GM23338 (cell line): ENCODE results near the gene COA7. TPM values are rescaled to one million over a fixed set of nuclear protein-coding genes. Genes with fewer than 3 reads are reported as not detected.

Source experiments
- ATAC-seq: fragments of 200-7000 bp; cut with Tn5 transposase; 3 replicates; pipeline ENCODE4 v1.9.1; 2020
- DNase-seq: peaks from one replicate; pipeline ENCODE4 v3.0.0-alpha.2; 2015; ENCODE audit warnings: low spot score
- H2AFZ ChIP-seq: fragments of 200-600 bp; sonication (generic); 2 replicates; pipeline ENCODE4 v1.8.0; 2016; ENCODE audit warnings: antibody characterized with exemption, mild to moderate bottlenecking, moderate library complexity
- H3F3A ChIP-seq: fragments of 200-600 bp; sonication (generic); replicated peaks from 2 replicates; pipeline ENCODE4 v1.8.0; 2017; ENCODE audit warnings: antibody characterized with exemption, mixed run types, low read depth
- H3K27ac ChIP-seq: fragments of 200-600 bp; sonication (generic); 2 replicates; pipeline ENCODE4 v1.6.1; 2016; ENCODE audit warnings: low read depth
- H3K27me3 ChIP-seq: fragments of 200-600 bp; sonication (generic); 2 replicates; pipeline ENCODE4 v1.8.0; 2016; ENCODE audit warnings: mild to moderate bottlenecking, mixed run types, moderate library complexity; ENCODE audit not compliant: insufficient read depth
- H3K36me3 ChIP-seq: fragments of 200-600 bp; sonication (generic); 2 replicates; pipeline ENCODE4 v1.8.0; 2016; ENCODE audit warnings: mild to moderate bottlenecking; ENCODE audit not compliant: insufficient read depth
- H3K4me1 ChIP-seq: fragments of 200-600 bp; sonication (generic); 2 replicates; pipeline ENCODE4 v1.8.0; 2016; ENCODE audit warnings: mild to moderate bottlenecking, moderate library complexity; ENCODE audit not compliant: insufficient read depth
- H3K4me2 ChIP-seq: fragments of 200-600 bp; sonication (generic); 2 replicates; pipeline ENCODE4 v1.7.1; 2017; ENCODE audit warnings: mixed run types
- H3K4me3 ChIP-seq: fragments of 200-600 bp; sonication (generic); 2 replicates; pipeline ENCODE4 v1.6.1; 2016; ENCODE audit warnings: mixed run types
- H3K79me2 ChIP-seq: fragments of 200-600 bp; sonication (generic); replicated peaks from 2 replicates; pipeline ENCODE4 v1.8.0; 2017; ENCODE audit warnings: mild to moderate bottlenecking; ENCODE audit not compliant: insufficient read depth
- H3K9me2 ChIP-seq: fragments of 200-600 bp; sonication (generic); 2 replicates; pipeline ENCODE4 v1.8.0; 2017; ENCODE audit not compliant: insufficient read depth
- H4K20me1 ChIP-seq: fragments of 200-600 bp; sonication (generic); replicated peaks from 2 replicates; pipeline ENCODE4 v1.8.0; 2017; ENCODE audit warnings: mild to moderate bottlenecking; ENCODE audit not compliant: insufficient read depth
- H3K27ac Mint-ChIP-seq: 2 replicates; pipeline ENCODE4 v1.8.0; 2020; ENCODE audit warnings: inconsistent platforms, mild to moderate bottlenecking, moderate library complexity, mixed read lengths
- H3K27me3 Mint-ChIP-seq: 3 replicates; pipeline ENCODE4 v1.8.0; 2022; ENCODE audit warnings: low read depth, mild to moderate bottlenecking, moderate library complexity, mixed read lengths, inconsistent platforms; ENCODE audit not compliant: insufficient read depth, poor library complexity
- H3K36me3 Mint-ChIP-seq: 3 replicates; pipeline ENCODE4 v1.8.0; 2021; ENCODE audit warnings: low read depth, mild to moderate bottlenecking, inconsistent platforms, moderate library complexity, mixed read lengths
- H3K4me1 Mint-ChIP-seq: 3 replicates; pipeline ENCODE4 v1.8.0; 2020; ENCODE audit warnings: mild to moderate bottlenecking, inconsistent platforms, mixed read lengths
- H3K4me3 Mint-ChIP-seq: 3 replicates; pipeline ENCODE4 v1.8.0; 2021; ENCODE audit warnings: moderate library complexity, mild to moderate bottlenecking, inconsistent platforms, mixed read lengths
- H3K9me3 Mint-ChIP-seq: 3 replicates; pipeline ENCODE4 v1.8.0; 2020; ENCODE audit warnings: moderate library complexity, mild to moderate bottlenecking, inconsistent platforms, mixed read lengths
- CREB1 ChIP-seq: fragments of 250-450 bp; sonication (Bioruptor Pico); IDR thresholded peaks from 2 replicates; pipeline ENCODE4 v1.5.0; 2020; ENCODE audit warnings: low read depth, mild to moderate bottlenecking, moderate library complexity
- EZH2 ChIP-seq: fragments of 200-600 bp; sonication (generic); IDR thresholded peaks from one replicate; pipeline ENCODE4 v1.8.0; 2017; ENCODE audit warnings: antibody characterized with exemption, mild to moderate bottlenecking, low read depth; ENCODE audit not compliant: unreplicated experiment
- EZH2phosphoT487 ChIP-seq: fragments of 200-600 bp; sonication (generic); IDR thresholded peaks from one replicate; pipeline ENCODE4 v1.8.1; 2018; ENCODE audit warnings: antibody characterized with exemption; ENCODE audit not compliant: unreplicated experiment
- JUNB ChIP-seq: IDR thresholded peaks from one replicate; pipeline ENCODE4 v1.6.1; 2016; ENCODE audit warnings: antibody characterized with exemption; ENCODE audit not compliant: unreplicated experiment
- NANOG ChIP-seq: IDR thresholded peaks from 2 replicates; pipeline ENCODE4 v1.6.1; 2016; ENCODE audit warnings: antibody characterized with exemption, borderline replicate concordance
- POLR2AphosphoS5 ChIP-seq: IDR thresholded peaks from 2 replicates; pipeline ENCODE4 v1.6.1; 2016; ENCODE audit warnings: antibody characterized with exemption, low read depth
- STAT1 ChIP-seq: IDR thresholded peaks from one replicate; pipeline ENCODE4 v1.6.1; 2016; ENCODE audit warnings: antibody characterized with exemption; ENCODE audit not compliant: unreplicated experiment
- ZNF114 ChIP-seq: fragments of 250-450 bp; sonication (Bioruptor Pico); IDR thresholded peaks from 2 replicates; pipeline ENCODE4 v1.5.0; 2020; ENCODE audit warnings: mild to moderate bottlenecking, moderate library complexity
- ZNF331 ChIP-seq: fragments of 250-450 bp; sonication (Bioruptor Pico); IDR thresholded peaks from 2 replicates; pipeline ENCODE4 v1.5.0; 2020; ENCODE audit warnings: low read depth, mild to moderate bottlenecking, moderate library complexity
- polyA plus RNA-seq: library from polyadenylated mRNA; unstranded; fragments of >200 nt; fragmentation: Nextera tagmentation; extraction: Ambion mirVana; gene quantifications from 2 replicates; pipeline ENCODE4 v1.2.1, GENCODE V29; 2016
- total RNA-seq: library from RNA; depleted of rRNA; stranded (reverse); fragments of >200 nt; shearing (Covaris generic); gene quantifications from 2 replicates; pipeline ENCODE4 v1.2.3, GENCODE V29; 2014
- TF ChIP-seq, protein P1 (sequence below), 2 experiments: fragments of 200-600 bp in 1 of 2; sonication (generic) in 1 of 2; conservative IDR thresholded peaks; 2 replicates each; pipeline versions ENCODE4 v1.5.1 to v1.6.1; 2016 to 2017; ENCODE audit warnings: antibody characterized with exemption in 2 of 2, low read depth in 2 of 2, mild to moderate bottlenecking in 2 of 2, moderate library complexity in 1 of 2
- TF ChIP-seq, protein P2 (sequence below): IDR thresholded peaks from one replicate; pipeline ENCODE4 v1.6.1; 2018; ENCODE audit warnings: antibody characterized with exemption; ENCODE audit not compliant: unreplicated experiment
- TF ChIP-seq, protein P3 (sequence below): IDR thresholded peaks from 2 replicates; pipeline ENCODE4 v1.6.1; 2016; ENCODE audit warnings: antibody characterized with exemption
- TF ChIP-seq, protein P4 (sequence below): fragments of 250-450 bp; sonication (Bioruptor Pico); IDR thresholded peaks from 2 replicates; pipeline ENCODE4 v1.5.0; 2020; ENCODE audit warnings: mild to moderate bottlenecking, moderate library complexity

Gene COA7
- total and polyA plus RNA-seq, 2 experiments from 2014 or later: 19.7 to 27.5 TPM

DNA sequence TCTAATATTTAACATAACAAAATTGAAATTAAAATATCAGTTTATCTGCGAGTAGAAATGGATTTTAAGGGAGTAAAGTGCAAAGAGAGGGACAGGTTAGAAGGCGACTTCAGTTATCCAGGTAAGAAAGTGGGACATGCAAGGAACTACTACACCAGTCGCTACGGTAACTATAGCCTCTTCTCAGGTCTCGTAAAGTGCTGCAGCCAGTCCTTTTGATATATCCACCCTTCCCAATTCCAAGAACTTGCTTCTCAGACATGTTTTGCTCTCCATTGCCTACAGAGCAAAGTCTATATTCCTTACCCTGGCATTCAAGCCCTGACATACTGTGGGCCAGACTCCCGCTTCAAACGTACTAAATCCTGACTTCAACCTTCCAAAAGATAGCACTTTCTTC, 2.5 kb downstream of the COA7 start:
- DNase-seq (no peak), ATAC-seq (no peak)
- Histone ChIP-seq H3K27me3 (no peaks in the 10 kb centered on the region), H3K4me1 (peaks cover 14% of the 10 kb centered on the region), H3F3A (0 out of 2 replicates have a peak, but pooled peaks cover 2% of the 10 kb centered on the region), H3K9me2 (no peaks in the 10 kb centered on the region), H3K27ac (no peak overlapping the region), H3K4me2 (peak overlapping the region; percentile 14; the same call in 1 of the 2 replicates), H4K20me1 (peaks cover 23% of the 10 kb centered on the region), H3K36me3 (peaks cover 14% of the 10 kb centered on the region), H2AFZ (no peak overlapping the region), H3K4me3 (no peak overlapping the region), H3K79me2 (peaks cover 56% of the 10 kb centered on the region)
- peaks cover 13% of the 10 kb centered on the region for H3K27me3 Mint-ChIP-seq
- H3K36me3 Mint-ChIP-seq: peaks cover 54% of the 10 kb centered on the region
- H3K27ac Mint-ChIP-seq: no peak overlapping the region
- H3K9me3 Mint-ChIP-seq: peaks cover 11% of the 10 kb centered on the region; the same call in 2 of the 3 replicates
- H3K4me1 Mint-ChIP-seq: peaks cover 11% of the 10 kb centered on the region; the same call in 1 of the 3 replicates
- H3K4me3 Mint-ChIP-seq: peak overlapping the region; percentile 20; the same call in 2 of the 3 replicates
- TF ChIP-seq POLR2AphosphoS5: no peak
- TF ChIP-seq, protein P1, sequence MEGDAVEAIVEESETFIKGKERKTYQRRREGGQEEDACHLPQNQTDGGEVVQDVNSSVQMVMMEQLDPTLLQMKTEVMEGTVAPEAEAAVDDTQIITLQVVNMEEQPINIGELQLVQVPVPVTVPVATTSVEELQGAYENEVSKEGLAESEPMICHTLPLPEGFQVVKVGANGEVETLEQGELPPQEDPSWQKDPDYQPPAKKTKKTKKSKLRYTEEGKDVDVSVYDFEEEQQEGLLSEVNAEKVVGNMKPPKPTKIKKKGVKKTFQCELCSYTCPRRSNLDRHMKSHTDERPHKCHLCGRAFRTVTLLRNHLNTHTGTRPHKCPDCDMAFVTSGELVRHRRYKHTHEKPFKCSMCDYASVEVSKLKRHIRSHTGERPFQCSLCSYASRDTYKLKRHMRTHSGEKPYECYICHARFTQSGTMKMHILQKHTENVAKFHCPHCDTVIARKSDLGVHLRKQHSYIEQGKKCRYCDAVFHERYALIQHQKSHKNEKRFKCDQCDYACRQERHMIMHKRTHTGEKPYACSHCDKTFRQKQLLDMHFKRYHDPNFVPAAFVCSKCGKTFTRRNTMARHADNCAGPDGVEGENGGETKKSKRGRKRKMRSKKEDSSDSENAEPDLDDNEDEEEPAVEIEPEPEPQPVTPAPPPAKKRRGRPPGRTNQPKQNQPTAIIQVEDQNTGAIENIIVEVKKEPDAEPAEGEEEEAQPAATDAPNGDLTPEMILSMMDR (conservative IDR thresholded peaks at IDR 0.05; ENCODE audit: low read depth in 2 of 2): no peak
- TF ChIP-seq, protein P2, sequence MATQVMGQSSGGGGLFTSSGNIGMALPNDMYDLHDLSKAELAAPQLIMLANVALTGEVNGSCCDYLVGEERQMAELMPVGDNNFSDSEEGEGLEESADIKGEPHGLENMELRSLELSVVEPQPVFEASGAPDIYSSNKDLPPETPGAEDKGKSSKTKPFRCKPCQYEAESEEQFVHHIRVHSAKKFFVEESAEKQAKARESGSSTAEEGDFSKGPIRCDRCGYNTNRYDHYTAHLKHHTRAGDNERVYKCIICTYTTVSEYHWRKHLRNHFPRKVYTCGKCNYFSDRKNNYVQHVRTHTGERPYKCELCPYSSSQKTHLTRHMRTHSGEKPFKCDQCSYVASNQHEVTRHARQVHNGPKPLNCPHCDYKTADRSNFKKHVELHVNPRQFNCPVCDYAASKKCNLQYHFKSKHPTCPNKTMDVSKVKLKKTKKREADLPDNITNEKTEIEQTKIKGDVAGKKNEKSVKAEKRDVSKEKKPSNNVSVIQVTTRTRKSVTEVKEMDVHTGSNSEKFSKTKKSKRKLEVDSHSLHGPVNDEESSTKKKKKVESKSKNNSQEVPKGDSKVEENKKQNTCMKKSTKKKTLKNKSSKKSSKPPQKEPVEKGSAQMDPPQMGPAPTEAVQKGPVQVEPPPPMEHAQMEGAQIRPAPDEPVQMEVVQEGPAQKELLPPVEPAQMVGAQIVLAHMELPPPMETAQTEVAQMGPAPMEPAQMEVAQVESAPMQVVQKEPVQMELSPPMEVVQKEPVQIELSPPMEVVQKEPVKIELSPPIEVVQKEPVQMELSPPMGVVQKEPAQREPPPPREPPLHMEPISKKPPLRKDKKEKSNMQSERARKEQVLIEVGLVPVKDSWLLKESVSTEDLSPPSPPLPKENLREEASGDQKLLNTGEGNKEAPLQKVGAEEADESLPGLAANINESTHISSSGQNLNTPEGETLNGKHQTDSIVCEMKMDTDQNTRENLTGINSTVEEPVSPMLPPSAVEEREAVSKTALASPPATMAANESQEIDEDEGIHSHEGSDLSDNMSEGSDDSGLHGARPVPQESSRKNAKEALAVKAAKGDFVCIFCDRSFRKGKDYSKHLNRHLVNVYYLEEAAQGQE: no peak
- TF ChIP-seq EZH2: no peak
- TF ChIP-seq, protein P3, sequence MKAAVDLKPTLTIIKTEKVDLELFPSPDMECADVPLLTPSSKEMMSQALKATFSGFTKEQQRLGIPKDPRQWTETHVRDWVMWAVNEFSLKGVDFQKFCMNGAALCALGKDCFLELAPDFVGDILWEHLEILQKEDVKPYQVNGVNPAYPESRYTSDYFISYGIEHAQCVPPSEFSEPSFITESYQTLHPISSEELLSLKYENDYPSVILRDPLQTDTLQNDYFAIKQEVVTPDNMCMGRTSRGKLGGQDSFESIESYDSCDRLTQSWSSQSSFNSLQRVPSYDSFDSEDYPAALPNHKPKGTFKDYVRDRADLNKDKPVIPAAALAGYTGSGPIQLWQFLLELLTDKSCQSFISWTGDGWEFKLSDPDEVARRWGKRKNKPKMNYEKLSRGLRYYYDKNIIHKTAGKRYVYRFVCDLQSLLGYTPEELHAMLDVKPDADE: no peak
- TF ChIP-seq CREB1 (CRISPR knock-in tag): no peak
- no peak for TF ChIP-seq ZNF331 (CRISPR knock-in tag)
- TF ChIP-seq NANOG: no peak
- TF ChIP-seq, protein P4, sequence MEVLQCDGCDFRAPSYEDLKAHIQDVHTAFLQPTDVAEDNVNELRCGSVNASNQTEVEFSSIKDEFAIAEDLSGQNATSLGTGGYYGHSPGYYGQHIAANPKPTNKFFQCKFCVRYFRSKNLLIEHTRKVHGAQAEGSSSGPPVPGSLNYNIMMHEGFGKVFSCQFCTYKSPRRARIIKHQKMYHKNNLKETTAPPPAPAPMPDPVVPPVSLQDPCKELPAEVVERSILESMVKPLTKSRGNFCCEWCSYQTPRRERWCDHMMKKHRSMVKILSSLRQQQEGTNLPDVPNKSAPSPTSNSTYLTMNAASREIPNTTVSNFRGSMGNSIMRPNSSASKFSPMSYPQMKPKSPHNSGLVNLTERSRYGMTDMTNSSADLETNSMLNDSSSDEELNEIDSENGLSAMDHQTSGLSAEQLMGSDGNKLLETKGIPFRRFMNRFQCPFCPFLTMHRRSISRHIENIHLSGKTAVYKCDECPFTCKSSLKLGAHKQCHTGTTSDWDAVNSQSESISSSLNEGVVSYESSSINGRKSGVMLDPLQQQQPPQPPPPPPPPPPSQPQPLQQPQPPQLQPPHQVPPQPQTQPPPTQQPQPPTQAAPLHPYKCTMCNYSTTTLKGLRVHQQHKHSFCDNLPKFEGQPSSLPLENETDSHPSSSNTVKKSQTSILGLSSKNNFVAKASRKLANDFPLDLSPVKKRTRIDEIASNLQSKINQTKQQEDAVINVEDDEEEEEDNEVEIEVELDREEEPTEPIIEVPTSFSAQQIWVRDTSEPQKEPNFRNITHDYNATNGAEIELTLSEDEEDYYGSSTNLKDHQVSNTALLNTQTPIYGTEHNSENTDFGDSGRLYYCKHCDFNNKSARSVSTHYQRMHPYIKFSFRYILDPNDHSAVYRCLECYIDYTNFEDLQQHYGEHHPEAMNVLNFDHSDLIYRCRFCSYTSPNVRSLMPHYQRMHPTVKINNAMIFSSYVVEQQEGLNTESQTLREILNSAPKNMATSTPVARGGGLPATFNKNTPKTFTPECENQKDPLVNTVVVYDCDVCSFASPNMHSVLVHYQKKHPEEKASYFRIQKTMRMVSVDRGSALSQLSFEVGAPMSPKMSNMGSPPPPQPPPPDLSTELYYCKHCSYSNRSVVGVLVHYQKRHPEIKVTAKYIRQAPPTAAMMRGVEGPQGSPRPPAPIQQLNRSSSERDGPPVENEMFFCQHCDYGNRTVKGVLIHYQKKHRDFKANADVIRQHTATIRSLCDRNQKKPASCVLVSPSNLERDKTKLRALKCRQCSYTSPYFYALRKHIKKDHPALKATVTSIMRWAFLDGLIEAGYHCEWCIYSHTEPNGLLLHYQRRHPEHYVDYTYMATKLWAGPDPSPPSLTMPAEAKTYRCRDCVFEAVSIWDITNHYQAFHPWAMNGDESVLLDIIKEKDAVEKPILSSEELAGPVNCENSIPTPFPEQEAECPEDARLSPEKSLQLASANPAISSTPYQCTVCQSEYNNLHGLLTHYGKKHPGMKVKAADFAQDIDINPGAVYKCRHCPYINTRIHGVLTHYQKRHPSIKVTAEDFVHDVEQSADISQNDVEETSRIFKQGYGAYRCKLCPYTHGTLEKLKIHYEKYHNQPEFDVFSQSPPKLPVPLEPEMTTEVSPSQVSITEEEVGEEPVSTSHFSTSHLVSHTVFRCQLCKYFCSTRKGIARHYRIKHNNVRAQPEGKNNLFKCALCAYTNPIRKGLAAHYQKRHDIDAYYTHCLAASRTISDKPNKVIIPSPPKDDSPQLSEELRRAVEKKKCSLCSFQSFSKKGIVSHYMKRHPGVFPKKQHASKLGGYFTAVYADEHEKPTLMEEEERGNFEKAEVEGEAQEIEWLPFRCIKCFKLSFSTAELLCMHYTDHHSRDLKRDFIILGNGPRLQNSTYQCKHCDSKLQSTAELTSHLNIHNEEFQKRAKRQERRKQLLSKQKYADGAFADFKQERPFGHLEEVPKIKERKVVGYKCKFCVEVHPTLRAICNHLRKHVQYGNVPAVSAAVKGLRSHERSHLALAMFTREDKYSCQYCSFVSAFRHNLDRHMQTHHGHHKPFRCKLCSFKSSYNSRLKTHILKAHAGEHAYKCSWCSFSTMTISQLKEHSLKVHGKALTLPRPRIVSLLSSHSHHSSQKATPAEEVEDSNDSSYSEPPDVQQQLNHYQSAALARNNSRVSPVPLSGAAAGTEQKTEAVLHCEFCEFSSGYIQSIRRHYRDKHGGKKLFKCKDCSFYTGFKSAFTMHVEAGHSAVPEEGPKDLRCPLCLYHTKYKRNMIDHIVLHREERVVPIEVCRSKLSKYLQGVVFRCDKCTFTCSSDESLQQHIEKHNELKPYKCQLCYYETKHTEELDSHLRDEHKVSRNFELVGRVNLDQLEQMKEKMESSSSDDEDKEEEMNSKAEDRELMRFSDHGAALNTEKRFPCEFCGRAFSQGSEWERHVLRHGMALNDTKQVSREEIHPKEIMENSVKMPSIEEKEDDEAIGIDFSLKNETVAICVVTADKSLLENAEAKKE (CRISPR knock-in tag): no peak
- no peak for TF ChIP-seq ZNF114 (CRISPR knock-in tag)
- TF ChIP-seq EZH2phosphoT487: no peak
- TF ChIP-seq STAT1: no peak
- TF ChIP-seq JUNB: no peak
